SK-N-MC (cell line): ENCODE data around the gene SYNGAP1.

ENCODE experiments used
- EZH2 ChIP-seq: fragments of 200-600 bp; sonication (generic); IDR thresholded peaks from one replicate; pipeline ENCODE4 v1.6.1; 2017; ENCODE audit warnings: antibody characterized with exemption
- FOXP2 ChIP-seq: optimal IDR thresholded peaks from 2 replicates; pipeline ENCODE3; 2011; ENCODE audit warnings: mild to moderate bottlenecking, moderate library complexity; ENCODE audit not compliant: insufficient read depth; ENCODE audit errors: extremely low read length, control extremely low read depth
- POLR2AphosphoS5 ChIP-seq: IDR thresholded peaks from 2 replicates; pipeline ENCODE4 v1.6.1; 2012; ENCODE audit warnings: mild to moderate bottlenecking, low read depth, low read length, borderline replicate concordance

GRCh38 chr6:33405386-33405940 lies 14.4 kb upstream of the SYNGAP1 start:
- TF ChIP-seq POLR2AphosphoS5 (no peak), EZH2 (no peak), FOXP2 (no peak)
